Left hindlimb (tissue), 1 donor: ENCODE measurements around the gene PRRG2.

Experiments
- DNase-seq: peaks from one replicate; pipeline ENCODE4 v3.0.0-alpha.2; 2018

The PRRG2 gene

GRCh38 chr19:49557641-49558325 is 23.3 kb upstream of the PRRG2 start:
- no peak for DNase-seq

- DNase-seq, result no peak
These were observed 22.5 kb upstream of the PRRG2 start for GRCh38 chr19:49558591-49558990.

DNA sequence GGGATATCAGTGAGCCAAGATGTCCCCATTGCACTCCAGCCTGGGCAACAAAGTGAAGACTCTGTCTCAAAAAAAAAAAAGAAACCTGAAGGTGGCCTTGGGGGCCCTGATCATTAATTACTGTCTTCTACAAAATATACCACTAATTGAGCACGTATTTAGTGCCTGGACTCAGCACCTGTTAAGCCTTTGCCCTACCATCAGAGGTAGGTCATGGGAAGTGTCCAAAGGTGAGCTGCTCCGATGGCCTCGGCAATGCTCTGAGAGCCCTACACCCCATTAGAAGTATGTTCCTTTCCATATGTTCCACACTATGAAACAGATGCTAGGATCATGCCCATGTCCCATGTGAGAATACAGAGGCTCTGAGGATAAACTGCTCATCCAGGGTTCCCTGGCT is 21.7 kb upstream of the PRRG2 start:
- no peak for DNase-seq

GRCh38 chr19:49559928-49560327 is 21.2 kb upstream of the PRRG2 start:
- no peak for DNase-seq

DNA sequence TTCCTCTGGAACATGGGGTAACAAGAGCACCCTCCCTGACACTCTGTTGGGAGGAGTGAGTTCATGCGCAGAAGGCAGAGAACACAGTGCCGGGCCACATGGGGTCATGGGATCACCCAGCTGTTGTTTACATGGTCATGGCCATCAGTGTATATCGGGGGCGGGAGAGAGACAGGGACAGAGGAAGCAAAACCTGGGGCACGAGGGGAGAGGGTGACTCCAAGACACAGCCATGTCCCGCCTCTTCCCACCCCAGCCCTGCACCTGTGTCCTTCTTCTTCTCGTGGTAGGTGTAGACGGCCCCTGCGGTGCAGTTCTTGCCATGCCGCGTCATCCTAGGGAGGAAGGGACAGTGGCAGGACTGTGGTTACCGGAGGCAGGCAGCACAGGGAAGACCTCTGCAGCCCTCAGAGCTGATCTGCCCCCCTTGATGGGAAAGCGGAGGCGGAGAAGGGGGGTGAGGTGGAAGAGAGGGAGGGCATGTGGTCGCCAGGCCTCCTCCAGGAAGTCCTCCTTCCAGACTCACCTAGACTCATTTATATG is 20.7 kb upstream of the PRRG2 start:
- no peak for DNase-seq

DNA sequence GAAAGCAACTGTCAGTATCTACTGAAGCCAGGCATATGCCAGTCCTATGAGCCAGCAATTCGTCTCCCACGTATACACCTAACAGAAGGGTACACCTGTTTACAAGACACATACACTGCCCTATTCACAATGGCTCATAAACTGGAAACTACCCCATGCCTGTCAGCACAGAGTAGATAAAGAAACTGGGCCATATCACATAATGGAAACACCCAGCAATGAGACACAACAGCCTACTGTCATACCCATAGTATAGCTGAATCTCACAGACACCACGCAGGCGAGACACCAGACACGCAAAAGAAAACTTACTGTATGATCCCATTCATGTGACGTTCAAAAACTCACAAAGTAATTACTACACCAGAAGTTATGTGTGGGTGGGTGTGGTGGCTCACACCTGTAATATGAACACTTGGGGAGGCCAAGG is 16.5 kb upstream of the PRRG2 start:
- DNase-seq, result no peak

GRCh38 chr19:49565261-49565660 is 15.9 kb upstream of the PRRG2 start:
- DNase-seq, result no peak

- no peak for DNase-seq
These were observed 14.8 kb upstream of the PRRG2 start for GRCh38 chr19:49566302-49566701.

GRCh38 chr19:49567861-49568441 is 13.2 kb upstream of the PRRG2 start:
- DNase-seq, result peak; percentile 39

DNA sequence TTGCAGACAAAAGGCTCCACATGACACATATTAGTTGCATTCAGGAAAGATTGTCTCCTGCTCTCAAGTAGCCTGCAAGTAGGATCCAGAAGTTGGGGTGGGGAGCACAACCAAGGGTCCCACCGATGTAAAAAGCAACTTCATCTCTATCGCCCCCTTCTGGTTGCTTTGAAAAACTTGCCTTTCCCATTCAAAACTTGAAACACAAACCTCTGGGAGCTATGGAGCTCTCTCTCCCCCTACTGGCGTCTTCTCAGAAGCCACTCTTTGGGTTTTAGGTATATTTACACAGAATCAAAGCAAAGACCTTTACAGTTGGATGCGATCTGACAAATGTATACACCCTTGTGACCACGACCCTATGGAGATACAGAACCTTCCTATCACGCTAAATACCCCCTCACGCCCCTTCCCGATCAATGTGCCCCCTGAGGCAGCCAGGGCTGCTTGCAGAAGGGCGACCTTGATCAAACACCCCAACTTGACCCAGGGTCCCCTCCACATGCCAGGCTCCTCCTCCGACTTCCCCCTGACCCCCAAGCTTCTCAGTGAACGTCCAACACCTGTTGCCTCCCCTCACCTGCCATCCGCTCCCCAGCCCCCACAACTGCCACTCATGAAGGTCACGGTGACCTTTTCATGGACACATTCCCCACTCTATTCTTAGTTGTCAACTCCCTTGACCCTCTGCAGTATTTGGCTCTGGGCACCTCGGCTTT is 10.8 kb upstream of the PRRG2 start:
- peak; percentile 61 for DNase-seq

DNA sequence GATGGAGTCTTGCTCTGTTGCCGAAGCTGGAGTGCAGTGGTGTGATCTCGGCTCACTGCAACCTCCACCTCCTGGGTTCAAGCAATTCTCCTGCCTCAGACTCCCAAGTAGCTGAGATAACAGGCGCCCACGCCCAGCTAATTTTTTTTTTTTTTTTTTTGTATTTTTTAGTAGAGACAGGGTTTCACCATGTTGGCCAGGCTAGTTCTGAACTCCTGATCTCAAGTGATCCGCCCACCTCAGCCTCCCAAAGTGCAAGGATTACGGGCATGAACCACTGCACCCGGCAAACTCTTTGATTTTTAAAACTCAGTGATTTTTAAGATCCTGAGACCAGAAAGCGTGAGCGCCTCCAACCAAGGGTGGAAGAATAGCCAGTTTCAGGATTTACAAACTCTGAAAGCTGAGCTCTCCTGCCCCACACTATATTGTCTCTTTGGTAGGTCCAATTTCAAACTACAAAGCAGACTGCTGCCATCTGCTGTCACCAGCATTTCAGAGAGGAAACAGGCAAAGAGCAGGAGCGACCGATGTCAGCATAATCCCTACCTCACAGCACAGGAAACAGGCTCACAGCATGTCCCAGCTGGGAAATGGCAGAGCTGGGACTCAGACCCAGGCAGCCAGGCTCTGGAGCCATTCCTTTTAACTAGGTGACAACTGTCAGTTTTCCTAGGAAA is 10.0 kb upstream of the PRRG2 start:
- DNase-seq, result no peak

- no peak for DNase-seq
These were observed 8.1 kb upstream of the PRRG2 start for GRCh38 chr19:49573009-49573408.

- no peak for DNase-seq
These were observed 7.7 kb upstream of the PRRG2 start for GRCh38 chr19:49573425-49573824.

- DNase-seq, result no peak
These were observed 6.8 kb upstream of the PRRG2 start for GRCh38 chr19:49574206-49574755.

DNA sequence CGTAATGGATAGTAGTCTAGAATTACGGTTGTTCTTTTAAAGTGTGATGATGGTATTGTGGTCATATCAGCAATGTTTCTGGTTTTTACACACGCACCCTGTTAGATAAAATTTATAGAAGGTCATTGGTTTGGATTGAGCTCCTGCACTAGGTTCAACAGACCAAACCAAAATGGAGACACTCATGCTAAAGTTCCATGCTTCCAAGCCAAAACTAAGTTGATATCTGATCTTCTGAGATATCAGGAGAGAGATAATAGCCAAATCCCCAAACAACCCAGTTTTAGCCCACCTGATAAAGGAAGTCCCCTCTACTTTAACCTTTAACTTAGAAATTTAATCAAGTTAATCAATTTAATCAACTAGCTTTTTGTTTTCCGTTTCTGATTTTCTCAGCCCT is 1.9 kb upstream of the PRRG2 start:
- DNase-seq, result no peak

GRCh38 chr19:49579947-49580263 is 1.2 kb upstream of the PRRG2 start:
- DNase-seq, result no peak

- DNase-seq, result peak; percentile 95
These were observed 681 bp upstream of the PRRG2 start, which contains the start of gene NOSIP for GRCh38 chr19:49580264-49581006. TSS of gene NOSIP (minus strand) at chr19:49580556. CDS start at chr19:49560691, 19,865 bp downstream.

DNA sequence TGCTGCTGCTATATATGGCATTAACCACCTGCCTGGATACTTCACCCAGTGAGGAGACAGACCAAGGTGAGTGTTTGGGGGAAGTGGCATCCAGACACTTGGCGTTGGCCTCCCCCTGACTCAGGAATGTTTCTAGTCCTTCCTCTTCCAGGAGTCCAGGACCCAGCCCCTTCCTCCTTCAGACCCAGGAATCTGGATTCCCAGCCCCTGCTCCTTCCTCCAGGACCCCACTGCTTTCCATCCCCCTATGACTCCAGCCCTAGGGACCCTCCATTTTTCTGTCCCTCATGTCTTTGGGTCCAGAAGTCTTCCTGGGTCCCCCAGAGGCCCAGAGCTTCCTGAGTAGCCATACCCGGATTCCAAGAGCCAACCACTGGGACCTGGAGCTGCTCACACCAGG is 2.1 kb downstream of the PRRG2 start:
- DNase-seq, result no peak

DNA sequence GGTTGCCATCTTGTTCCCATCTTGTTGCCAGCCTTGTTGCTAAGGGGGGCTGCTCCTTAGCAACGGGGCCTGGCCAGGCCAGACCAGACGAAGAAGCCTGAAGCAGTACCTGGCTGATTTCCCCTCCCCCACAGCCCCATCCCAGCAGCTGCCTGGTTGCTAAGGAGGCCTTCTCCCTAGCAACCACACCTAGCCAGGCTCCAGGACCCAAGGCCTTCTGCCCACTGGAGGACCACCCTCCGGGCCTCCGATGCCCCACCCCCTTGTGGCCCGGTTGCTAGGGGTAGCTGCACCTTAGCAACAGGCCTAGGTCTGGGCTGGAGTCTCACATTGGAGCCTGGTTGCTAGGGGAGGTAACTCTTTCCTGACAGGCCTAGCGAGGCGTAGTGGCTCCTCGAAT is 3.9 kb downstream of the PRRG2 start:
- no peak for DNase-seq

- DNase-seq, result no peak
These were observed 6.1 kb downstream of the PRRG2 start for GRCh38 chr19:49587227-49587626.

DNA sequence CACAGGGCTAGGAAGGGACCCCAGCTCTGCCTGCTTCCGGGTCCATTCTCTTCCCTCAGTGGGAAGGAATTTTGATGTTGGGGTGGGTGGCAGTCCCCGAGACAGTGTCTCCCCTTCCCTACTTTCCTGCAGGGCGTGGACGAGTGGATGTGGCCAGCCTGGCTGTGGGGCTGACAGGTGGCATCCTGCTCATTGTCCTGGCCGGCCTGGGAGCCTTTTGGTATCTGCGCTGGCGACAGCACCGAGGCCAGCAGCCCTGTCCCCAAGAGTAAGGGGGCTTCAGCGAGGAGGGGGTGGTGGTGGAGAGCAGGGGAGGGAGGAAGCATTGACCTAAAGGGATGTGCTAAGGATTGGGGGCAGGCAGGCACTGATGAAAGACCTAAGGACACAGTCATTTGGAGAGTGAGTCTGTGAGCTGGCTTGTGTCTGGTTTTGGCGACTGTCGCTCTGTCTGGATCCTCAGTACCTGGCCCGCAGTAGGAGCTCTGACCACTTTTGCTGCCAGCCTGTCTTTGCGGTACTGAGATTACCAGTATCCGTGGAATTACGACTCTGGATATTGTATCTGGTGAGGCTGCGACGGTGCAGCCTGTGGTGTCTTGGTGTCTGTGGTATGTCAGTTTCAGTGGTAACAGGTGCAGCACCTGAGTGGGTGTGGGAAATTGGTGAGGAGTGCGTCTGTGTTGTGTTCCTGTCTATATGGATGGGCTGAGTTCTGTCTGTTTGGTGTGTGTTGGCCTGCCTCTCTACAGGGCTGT is 7.4 kb downstream of the PRRG2 start:
- no peak for DNase-seq

DNA sequence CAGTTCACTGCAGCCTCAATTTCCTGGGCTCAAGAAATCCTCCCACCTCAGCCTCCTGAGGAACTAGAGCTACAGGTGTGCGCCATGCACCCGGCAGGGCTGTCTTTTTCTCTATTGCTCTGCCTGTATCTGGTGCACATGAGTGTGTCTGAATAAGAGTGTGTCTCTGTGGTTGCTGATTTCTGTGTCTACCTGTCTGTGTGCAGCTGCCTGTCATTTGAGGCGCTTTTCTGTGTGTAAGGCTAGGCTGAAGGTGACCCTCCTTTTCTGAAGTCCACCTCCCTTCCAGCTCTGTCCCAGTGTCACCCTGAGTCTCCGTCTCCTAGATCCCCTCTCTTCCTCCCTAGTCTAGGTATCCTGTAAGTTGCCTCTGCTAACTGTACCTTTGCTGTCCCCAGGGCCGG is 8.4 kb downstream of the PRRG2 start:
- no peak for DNase-seq
